WTC11 (cell line): ENCODE data around the gene NR2F2. TPM values are rescaled to one million over a fixed set of nuclear protein-coding genes. Genes with fewer than 3 reads are reported as not detected.

Experiments
- ATAC-seq: fragments of 200-7000 bp; cut with Tn5 transposase; 2 replicates; pipeline ENCODE4 v1.10.0; 2021; ENCODE audit warnings: mild to moderate bottlenecking, moderate library complexity
- CTCF ChIA-PET: fragments of 300-600 bp; sonication (Branson Sonifier 250); formaldehyde crosslinking; loops from one replicate; lab custom pipeline; 2021; ENCODE audit warnings: antibody characterized with exemption; lab: Charles Lee
- POLR2A ChIA-PET: fragments of 350-600 bp; sonication (Branson Sonifier 250); formaldehyde crosslinking; loops from one replicate; lab custom pipeline; 2021; ENCODE audit warnings: antibody characterized with exemption; lab: Charles Lee
- DNase-seq: peaks from one replicate; pipeline ENCODE4 v3.0.0; 2021; ENCODE audit warnings: low spot score
- H3K27ac Mint-ChIP-seq: 2 replicates; pipeline ENCODE4 v1.8.0; 2021; ENCODE audit warnings: mixed read lengths
- H3K27me3 Mint-ChIP-seq: 2 replicates; pipeline ENCODE4 v1.8.0; 2021; ENCODE audit warnings: low read depth, mild to moderate bottlenecking, moderate library complexity, mixed read lengths
- H3K36me3 Mint-ChIP-seq: 2 replicates; pipeline ENCODE4 v1.8.0; 2021; ENCODE audit warnings: mixed read lengths
- H3K4me1 Mint-ChIP-seq: 2 replicates; pipeline ENCODE4 v1.8.0; 2022; ENCODE audit warnings: mixed read lengths
- H3K4me3 Mint-ChIP-seq: 2 replicates; pipeline ENCODE4 v1.8.0; 2021; ENCODE audit warnings: mild to moderate bottlenecking, moderate library complexity, mixed read lengths
- H3K9me3 Mint-ChIP-seq: 2 replicates; pipeline ENCODE4 v1.8.0; 2021; ENCODE audit warnings: mixed read lengths
- ATF1 ChIP-seq: sonication (generic); formaldehyde crosslinking; IDR thresholded peaks from 2 replicates; pipeline ENCODE4 v1.8.1; 2023; ENCODE audit warnings: mild to moderate bottlenecking, moderate library complexity, missing genetic modification reagents
- EMX1 ChIP-seq: fragments of 250-450 bp; sonication (Bioruptor Pico); IDR thresholded peaks from 2 replicates; pipeline ENCODE4 v1.8.0; 2021; ENCODE audit warnings: mild to moderate bottlenecking
- JAZF1 ChIP-seq: fragments of 250-450 bp; sonication (Bioruptor Pico); IDR thresholded peaks from 2 replicates; pipeline ENCODE4 v1.9.0; 2021; ENCODE audit warnings: moderate library complexity, mild to moderate bottlenecking, inconsistent platforms
- NR3C1 ChIP-seq: sonication (generic); formaldehyde crosslinking; conservative IDR thresholded peaks from 2 replicates; pipeline ENCODE4 v1.8.1; 2023; ENCODE audit warnings: low read depth, mild to moderate bottlenecking, missing genetic modification reagents
- RELA ChIP-seq: sonication (generic); formaldehyde crosslinking; IDR thresholded peaks from 2 replicates; pipeline ENCODE4 v1.8.1; 2022; ENCODE audit warnings: missing genetic modification reagents, mild to moderate bottlenecking, borderline replicate concordance
- RORB ChIP-seq: fragments of 250-450 bp; sonication (Bioruptor Pico); IDR thresholded peaks from 2 replicates; pipeline ENCODE4 v1.9.0; 2021; ENCODE audit warnings: mild to moderate bottlenecking
- SMAD4 ChIP-seq: sonication (generic); formaldehyde crosslinking; IDR thresholded peaks from 2 replicates; pipeline ENCODE4 v1.8.0; 2022; ENCODE audit warnings: mild to moderate bottlenecking, missing genetic modification reagents
- TCF7 ChIP-seq: sonication (generic); formaldehyde crosslinking; IDR thresholded peaks from 2 replicates; pipeline ENCODE4 v1.8.0; 2022; ENCODE audit warnings: mild to moderate bottlenecking, low read depth, missing genetic modification reagents, moderate library complexity
- ZBTB21 ChIP-seq: sonication (generic); formaldehyde crosslinking; IDR thresholded peaks from 2 replicates; pipeline ENCODE4 v1.8.1; 2023; ENCODE audit warnings: mild to moderate bottlenecking, missing genetic modification reagents, borderline replicate concordance
- ZNF121 ChIP-seq: sonication (generic); formaldehyde crosslinking; IDR thresholded peaks from 2 replicates; pipeline ENCODE4 v1.8.0; 2023; ENCODE audit warnings: missing genetic modification reagents
- ZNF138 ChIP-seq: sonication (generic); formaldehyde crosslinking; conservative IDR thresholded peaks from 2 replicates; pipeline ENCODE4 v1.8.1; 2022; ENCODE audit warnings: mild to moderate bottlenecking, moderate library complexity, missing genetic modification reagents
- ZNF232 ChIP-seq: sonication (generic); formaldehyde crosslinking; IDR thresholded peaks from 2 replicates; pipeline ENCODE4 v1.8.0; 2022; ENCODE audit warnings: mild to moderate bottlenecking, missing genetic modification reagents
- total RNA-seq: library from RNA; stranded (reverse); gene quantifications from 3 replicates; pipeline ENCODE4 v1.2.3, GENCODE V29; 2021
- TF ChIP-seq, protein P1 (sequence below): fragments of 250-450 bp; sonication (Bioruptor Pico); IDR thresholded peaks from 2 replicates; pipeline ENCODE4 v1.9.0; 2021; ENCODE audit warnings: mild to moderate bottlenecking
- TF ChIP-seq, protein P2 (sequence below): sonication (generic); formaldehyde crosslinking; IDR thresholded peaks from 2 replicates; pipeline ENCODE4 v1.8.0; 2023; ENCODE audit warnings: missing genetic modification reagents, mild to moderate bottlenecking, borderline replicate concordance
- TF ChIP-seq, protein P3 (sequence below): sonication (generic); formaldehyde crosslinking; IDR thresholded peaks from 2 replicates; pipeline ENCODE4 v1.8.1; 2023; ENCODE audit warnings: mild to moderate bottlenecking, missing genetic modification reagents, borderline replicate concordance
- TF ChIP-seq, protein P4 (sequence below): fragments of 250-450 bp; sonication (Bioruptor Pico); IDR thresholded peaks from 2 replicates; pipeline ENCODE4 v1.8.0; 2021; ENCODE audit warnings: mild to moderate bottlenecking
- TF ChIP-seq, protein P5 (sequence below): sonication (generic); formaldehyde crosslinking; IDR thresholded peaks from 2 replicates; pipeline ENCODE4 v1.8.1; 2023; ENCODE audit warnings: mild to moderate bottlenecking, missing genetic modification reagents, moderate library complexity

NR2F2 gene
- total RNA-seq, 1 experiment from 2014 or later: 0.57 TPM

DNA sequence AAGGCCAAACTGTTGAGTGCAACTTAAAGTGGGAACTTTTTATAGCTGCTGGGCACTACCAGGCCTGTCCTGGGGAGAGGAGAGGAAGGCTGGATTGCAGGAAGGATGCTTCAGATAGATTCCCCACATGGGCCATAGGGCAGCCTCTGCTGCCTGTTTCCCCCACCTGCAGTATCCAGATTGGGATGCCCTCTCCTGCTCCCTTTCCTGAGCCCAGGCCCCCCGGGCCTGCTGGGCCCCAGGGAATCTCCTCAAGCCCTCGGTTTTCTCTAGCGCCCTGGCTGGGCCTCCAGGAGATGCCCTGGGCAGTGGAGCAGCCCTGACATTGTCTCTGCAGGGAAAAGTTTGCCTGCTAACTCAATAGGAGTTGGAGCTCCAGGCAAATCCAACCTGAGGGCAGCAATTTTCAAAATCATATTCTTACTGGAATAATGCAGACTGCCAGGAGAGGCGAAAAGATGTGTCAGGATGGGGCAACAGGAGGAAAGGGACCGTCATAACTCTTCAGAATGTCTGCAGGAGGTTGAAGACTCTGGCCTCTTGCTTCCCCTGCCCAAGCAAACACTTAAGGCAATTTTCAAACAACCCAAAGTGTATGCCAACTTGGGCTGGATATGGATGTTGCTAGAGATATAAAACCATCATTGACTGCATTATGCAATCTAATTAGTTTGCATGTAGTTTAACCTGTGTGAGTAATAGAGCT lies 4.4 kb downstream of the NR2F2 start:
- Mint-ChIP-seq H3K27me3 (peaks cover 96% of the 10 kb centered on the region), H3K4me3 (no peak overlapping the region), H3K36me3 (no peaks in the 10 kb centered on the region), H3K27ac (no peak overlapping the region), H3K9me3 (no peaks in the 10 kb centered on the region)
- ATAC-seq: no peak
- CTCF ChIA-PET: interaction anchor here (0.9 to 4.7 kb wide), 3 partner anchors 7 to 23 kb away, joined by 3 to 47 read pairs (median 3); no protein-coding TSS in a partner anchor
- TF ChIP-seq JAZF1: no peak
- TF ChIP-seq, all 79 proteins: peak for 0
- no peak for DNase-seq
- H3K4me1 Mint-ChIP-seq: peaks cover 76% of the 10 kb centered on the region
- POLR2A ChIA-PET: interaction anchor here (2.3 kb wide), 1 partner anchor 8 kb away, joined by 7 read pairs; no protein-coding TSS in a partner anchor

DNA sequence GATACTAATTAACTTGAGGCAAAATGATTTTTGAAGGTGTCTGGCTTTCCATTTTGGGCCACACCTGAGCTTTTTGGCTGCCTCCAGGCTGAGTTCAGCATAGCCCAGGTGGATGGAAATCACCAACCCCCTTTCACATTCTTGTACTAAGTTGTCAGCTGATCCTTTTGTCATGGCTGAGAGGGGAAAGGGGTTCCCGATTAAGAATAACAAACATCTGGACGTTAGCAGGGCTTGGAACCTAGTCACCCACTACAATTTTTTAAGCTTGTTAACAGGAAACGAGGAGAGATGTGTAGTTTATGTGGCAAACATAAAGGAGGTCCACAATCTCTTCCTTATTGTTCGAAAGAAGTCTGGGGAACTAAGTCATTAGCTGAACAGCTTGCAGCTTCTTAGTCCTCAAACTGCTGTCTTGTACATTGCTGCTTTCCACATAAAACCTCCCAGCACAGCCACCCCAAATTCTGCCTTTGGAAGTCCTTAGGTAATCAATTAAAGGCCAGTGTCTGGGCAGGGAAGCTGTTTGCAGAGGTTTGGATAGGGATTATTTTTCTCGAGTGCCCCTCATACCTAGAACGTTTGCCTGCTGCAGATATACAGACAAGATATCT lies 5.0 kb downstream of the NR2F2 start:
- H3K4me3 Mint-ChIP-seq: no peak overlapping the region
- POLR2A ChIA-PET: interaction anchor here (2.3 kb wide), 1 partner anchor 9 kb away, joined by 7 read pairs; no protein-coding TSS in a partner anchor

DNA sequence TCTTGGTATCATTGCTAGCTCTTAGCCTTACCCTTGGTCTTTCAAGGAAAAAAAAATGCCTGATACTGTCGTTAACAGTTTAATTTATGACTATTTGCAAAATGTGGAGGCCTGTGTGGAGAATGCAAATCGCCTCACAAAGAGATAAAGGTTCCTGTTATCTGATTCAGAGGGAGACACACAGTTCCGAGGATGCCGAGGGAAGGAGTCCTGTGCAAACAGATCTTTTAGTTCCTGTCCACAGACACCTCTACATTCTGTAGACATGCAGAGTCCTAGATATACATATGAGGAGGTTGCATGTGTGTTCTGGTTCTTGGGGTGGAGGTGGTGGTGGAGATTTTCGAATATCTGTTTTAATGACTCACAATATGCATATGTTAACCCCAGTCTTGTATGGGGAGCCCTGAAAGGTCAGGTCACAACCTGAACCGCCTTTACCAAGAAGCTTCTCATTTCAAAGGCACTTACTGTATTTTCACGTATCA lies 5.7 kb downstream of the NR2F2 start:
- H3K27ac Mint-ChIP-seq: no peak overlapping the region
- ATAC-seq: no peak
- no peaks in the 10 kb centered on the region for H3K9me3 Mint-ChIP-seq
- peaks cover 79% of the 10 kb centered on the region for H3K4me1 Mint-ChIP-seq
- no peak for DNase-seq
- H3K36me3 Mint-ChIP-seq: no peaks in the 10 kb centered on the region
- peak overlapping the region; percentile 46 for H3K4me3 Mint-ChIP-seq
- POLR2A ChIA-PET: interaction anchor here (2.3 kb wide), 1 partner anchor 9 kb away, joined by 7 read pairs; no protein-coding TSS in a partner anchor
- H3K27me3 Mint-ChIP-seq: peaks cover 94% of the 10 kb centered on the region
- CTCF ChIA-PET: interaction anchor here (1.1 to 4.7 kb wide), 3 partner anchors 9 to 21 kb away, joined by 3 to 47 read pairs (median 4); no protein-coding TSS in a partner anchor
- TF ChIP-seq ZBTB21 (CRISPR knock-in tag) (no peak), NR3C1 (CRISPR knock-in tag) (no peak), RELA (CRISPR knock-in tag) (no peak), ZNF138 (no peak), ATF1 (CRISPR knock-in tag) (no peak), EMX1 (CRISPR knock-in tag) (no peak), RORB (CRISPR knock-in tag) (no peak), SMAD4 (no peak)
- TF ChIP-seq, protein P1, sequence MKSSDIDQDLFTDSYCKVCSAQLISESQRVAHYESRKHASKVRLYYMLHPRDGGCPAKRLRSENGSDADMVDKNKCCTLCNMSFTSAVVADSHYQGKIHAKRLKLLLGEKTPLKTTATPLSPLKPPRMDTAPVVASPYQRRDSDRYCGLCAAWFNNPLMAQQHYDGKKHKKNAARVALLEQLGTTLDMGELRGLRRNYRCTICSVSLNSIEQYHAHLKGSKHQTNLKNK (CRISPR knock-in tag): no peak
- TF ChIP-seq, protein P2, sequence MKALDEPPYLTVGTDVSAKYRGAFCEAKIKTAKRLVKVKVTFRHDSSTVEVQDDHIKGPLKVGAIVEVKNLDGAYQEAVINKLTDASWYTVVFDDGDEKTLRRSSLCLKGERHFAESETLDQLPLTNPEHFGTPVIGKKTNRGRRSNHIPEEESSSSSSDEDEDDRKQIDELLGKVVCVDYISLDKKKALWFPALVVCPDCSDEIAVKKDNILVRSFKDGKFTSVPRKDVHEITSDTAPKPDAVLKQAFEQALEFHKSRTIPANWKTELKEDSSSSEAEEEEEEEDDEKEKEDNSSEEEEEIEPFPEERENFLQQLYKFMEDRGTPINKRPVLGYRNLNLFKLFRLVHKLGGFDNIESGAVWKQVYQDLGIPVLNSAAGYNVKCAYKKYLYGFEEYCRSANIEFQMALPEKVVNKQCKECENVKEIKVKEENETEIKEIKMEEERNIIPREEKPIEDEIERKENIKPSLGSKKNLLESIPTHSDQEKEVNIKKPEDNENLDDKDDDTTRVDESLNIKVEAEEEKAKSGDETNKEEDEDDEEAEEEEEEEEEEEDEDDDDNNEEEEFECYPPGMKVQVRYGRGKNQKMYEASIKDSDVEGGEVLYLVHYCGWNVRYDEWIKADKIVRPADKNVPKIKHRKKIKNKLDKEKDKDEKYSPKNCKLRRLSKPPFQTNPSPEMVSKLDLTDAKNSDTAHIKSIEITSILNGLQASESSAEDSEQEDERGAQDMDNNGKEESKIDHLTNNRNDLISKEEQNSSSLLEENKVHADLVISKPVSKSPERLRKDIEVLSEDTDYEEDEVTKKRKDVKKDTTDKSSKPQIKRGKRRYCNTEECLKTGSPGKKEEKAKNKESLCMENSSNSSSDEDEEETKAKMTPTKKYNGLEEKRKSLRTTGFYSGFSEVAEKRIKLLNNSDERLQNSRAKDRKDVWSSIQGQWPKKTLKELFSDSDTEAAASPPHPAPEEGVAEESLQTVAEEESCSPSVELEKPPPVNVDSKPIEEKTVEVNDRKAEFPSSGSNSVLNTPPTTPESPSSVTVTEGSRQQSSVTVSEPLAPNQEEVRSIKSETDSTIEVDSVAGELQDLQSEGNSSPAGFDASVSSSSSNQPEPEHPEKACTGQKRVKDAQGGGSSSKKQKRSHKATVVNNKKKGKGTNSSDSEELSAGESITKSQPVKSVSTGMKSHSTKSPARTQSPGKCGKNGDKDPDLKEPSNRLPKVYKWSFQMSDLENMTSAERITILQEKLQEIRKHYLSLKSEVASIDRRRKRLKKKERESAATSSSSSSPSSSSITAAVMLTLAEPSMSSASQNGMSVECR (CRISPR knock-in tag): no peak

More for the DNA sequence above, 5.0 kb downstream of the NR2F2 start:
- DNase-seq: no peak
- CTCF ChIA-PET: interaction anchor here (1.1 to 4.7 kb wide), 2 partner anchors 8 to 22 kb away, joined by 3 to 47 read pairs; no protein-coding TSS in a partner anchor
- H3K36me3 Mint-ChIP-seq: no peaks in the 10 kb centered on the region
- no peak for ATAC-seq
- peaks cover 97% of the 10 kb centered on the region for H3K27me3 Mint-ChIP-seq
- no peaks in the 10 kb centered on the region for H3K9me3 Mint-ChIP-seq
- peaks cover 82% of the 10 kb centered on the region for H3K4me1 Mint-ChIP-seq
- H3K27ac Mint-ChIP-seq: no peak overlapping the region
- TF ChIP-seq, protein P3, sequence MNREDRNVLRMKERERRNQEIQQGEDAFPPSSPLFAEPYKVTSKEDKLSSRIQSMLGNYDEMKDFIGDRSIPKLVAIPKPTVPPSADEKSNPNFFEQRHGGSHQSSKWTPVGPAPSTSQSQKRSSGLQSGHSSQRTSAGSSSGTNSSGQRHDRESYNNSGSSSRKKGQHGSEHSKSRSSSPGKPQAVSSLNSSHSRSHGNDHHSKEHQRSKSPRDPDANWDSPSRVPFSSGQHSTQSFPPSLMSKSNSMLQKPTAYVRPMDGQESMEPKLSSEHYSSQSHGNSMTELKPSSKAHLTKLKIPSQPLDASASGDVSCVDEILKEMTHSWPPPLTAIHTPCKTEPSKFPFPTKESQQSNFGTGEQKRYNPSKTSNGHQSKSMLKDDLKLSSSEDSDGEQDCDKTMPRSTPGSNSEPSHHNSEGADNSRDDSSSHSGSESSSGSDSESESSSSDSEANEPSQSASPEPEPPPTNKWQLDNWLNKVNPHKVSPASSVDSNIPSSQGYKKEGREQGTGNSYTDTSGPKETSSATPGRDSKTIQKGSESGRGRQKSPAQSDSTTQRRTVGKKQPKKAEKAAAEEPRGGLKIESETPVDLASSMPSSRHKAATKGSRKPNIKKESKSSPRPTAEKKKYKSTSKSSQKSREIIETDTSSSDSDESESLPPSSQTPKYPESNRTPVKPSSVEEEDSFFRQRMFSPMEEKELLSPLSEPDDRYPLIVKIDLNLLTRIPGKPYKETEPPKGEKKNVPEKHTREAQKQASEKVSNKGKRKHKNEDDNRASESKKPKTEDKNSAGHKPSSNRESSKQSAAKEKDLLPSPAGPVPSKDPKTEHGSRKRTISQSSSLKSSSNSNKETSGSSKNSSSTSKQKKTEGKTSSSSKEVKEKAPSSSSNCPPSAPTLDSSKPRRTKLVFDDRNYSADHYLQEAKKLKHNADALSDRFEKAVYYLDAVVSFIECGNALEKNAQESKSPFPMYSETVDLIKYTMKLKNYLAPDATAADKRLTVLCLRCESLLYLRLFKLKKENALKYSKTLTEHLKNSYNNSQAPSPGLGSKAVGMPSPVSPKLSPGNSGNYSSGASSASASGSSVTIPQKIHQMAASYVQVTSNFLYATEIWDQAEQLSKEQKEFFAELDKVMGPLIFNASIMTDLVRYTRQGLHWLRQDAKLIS (CRISPR knock-in tag): no peak
- TF ChIP-seq, protein P4, sequence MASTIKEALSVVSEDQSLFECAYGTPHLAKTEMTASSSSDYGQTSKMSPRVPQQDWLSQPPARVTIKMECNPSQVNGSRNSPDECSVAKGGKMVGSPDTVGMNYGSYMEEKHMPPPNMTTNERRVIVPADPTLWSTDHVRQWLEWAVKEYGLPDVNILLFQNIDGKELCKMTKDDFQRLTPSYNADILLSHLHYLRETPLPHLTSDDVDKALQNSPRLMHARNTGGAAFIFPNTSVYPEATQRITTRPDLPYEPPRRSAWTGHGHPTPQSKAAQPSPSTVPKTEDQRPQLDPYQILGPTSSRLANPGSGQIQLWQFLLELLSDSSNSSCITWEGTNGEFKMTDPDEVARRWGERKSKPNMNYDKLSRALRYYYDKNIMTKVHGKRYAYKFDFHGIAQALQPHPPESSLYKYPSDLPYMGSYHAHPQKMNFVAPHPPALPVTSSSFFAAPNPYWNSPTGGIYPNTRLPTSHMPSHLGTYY: no peak
- TF ChIP-seq ZNF232 (CRISPR knock-in tag): no peak
- no peak for TF ChIP-seq ZNF121 (CRISPR knock-in tag)
- TF ChIP-seq TCF7 (CRISPR knock-in tag): no peak
- TF ChIP-seq, protein P5, sequence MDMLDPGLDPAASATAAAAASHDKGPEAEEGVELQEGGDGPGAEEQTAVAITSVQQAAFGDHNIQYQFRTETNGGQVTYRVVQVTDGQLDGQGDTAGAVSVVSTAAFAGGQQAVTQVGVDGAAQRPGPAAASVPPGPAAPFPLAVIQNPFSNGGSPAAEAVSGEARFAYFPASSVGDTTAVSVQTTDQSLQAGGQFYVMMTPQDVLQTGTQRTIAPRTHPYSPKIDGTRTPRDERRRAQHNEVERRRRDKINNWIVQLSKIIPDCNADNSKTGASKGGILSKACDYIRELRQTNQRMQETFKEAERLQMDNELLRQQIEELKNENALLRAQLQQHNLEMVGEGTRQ (CRISPR knock-in tag): peak; percentile 13; the same call in 1 of the 2 replicates
